ENCODE results near the gene GPC6. TPM values are rescaled to one million over a fixed set of nuclear protein-coding genes. Genes with fewer than 3 reads are reported as not detected.

The GPC6 gene
- total and polyA plus RNA-seq, 2 donors (not counting 3 experiments of a cell fraction or from before 2014, with no cell fraction given), result 0.01 TPM; not detected in 1

- no peak for TF ChIP-seq POLR2AphosphoS5 (IDR thresholded peaks at IDR 0.05; ENCODE audit: insufficient read depth, low read depth, low read length)
- TF ChIP-seq EZH2 (IDR thresholded peaks at IDR 0.05; ENCODE audit: borderline replicate concordance, low read depth, low read length, severe bottlenecking), result no peak
- no peak for TF ChIP-seq GATA2 (IDR thresholded peaks at IDR 0.05; ENCODE audit: insufficient read depth, insufficient read length, low read depth, low read length)
- TF ChIP-seq FOS (IDR thresholded peaks at IDR 0.05; ENCODE audit: borderline replicate concordance, insufficient read depth, low read length), result no peak
- no peak for TF ChIP-seq JUN (IDR thresholded peaks at IDR 0.05; ENCODE audit: borderline replicate concordance, insufficient read depth, insufficient read length, low read depth)
- TF ChIP-seq POLR2A (IDR thresholded peaks at IDR 0.05; ENCODE audit: low read depth, low read length), result no peak
- TF ChIP-seq MAX (IDR thresholded peaks at IDR 0.05; ENCODE audit: insufficient read depth, insufficient read length), result no peak
- TF ChIP-seq CTCF (IDR thresholded peaks at IDR 0.05; ENCODE audit: extremely low read depth in 1 of 2, insufficient read depth in 1 of 2, low read depth in 1 of 2, low read length in 2 of 2), result no peak
- Histone ChIP-seq H3K4me2 (ENCODE audit: insufficient read depth, low read length) (no peak overlapping the region), H3K9ac (replicated peaks; ENCODE audit: extremely low read depth, insufficient read depth, low read length) (no peak overlapping the region), H3K4me1 (ENCODE audit: control insufficient read depth, extremely low read depth, insufficient read depth, low read length) (no peaks in the 10 kb centered on the region), H3K27me3 (ENCODE audit: control insufficient read depth in 2 of 2, insufficient read depth in 2 of 2, low read length in 2 of 2) (no peaks in the 10 kb centered on the region), H3K9me1 (replicated peaks; ENCODE audit: control insufficient read depth, extremely low read depth, insufficient read depth, low read length) (no peaks in the 10 kb centered on the region), H3K9me3 (replicated peaks; ENCODE audit: control insufficient read depth, insufficient read depth, low read length) (no peaks in the 10 kb centered on the region), H3K36me3 (ENCODE audit: control insufficient read depth in 2 of 2, extremely low read depth in 1 of 2, insufficient read depth in 2 of 2, low read length in 2 of 2) (no peaks in the 10 kb centered on the region), H3K27ac (ENCODE audit: insufficient read depth, low read depth, low read length) (no peak overlapping the region), H4K20me1 (replicated peaks; ENCODE audit: control insufficient read depth, extremely low read depth, insufficient read depth, low read length) (no peaks in the 10 kb centered on the region), H2AFZ (ENCODE audit: low read depth, low read length) (no peak overlapping the region), H3K4me3 (replicated peaks in 1 of 3; ENCODE audit: insufficient read depth in 1 of 3, low read depth in 1 of 3, low read length in 3 of 3) (no peak overlapping the region), H3K79me2 (ENCODE audit: control insufficient read depth, insufficient read depth, low read length) (no peaks in the 10 kb centered on the region)
- intact Hi-C loops (cut with micrococcal nuclease), result no loop called here
- dilution Hi-C loops (cut with MboI; ENCODE audit: extremely low pct_ligation_motif_present, low sequenced_read_pairs), result no loop called here
- no peak for FAIRE-seq
- ChIA-PET POLR2A (no interaction called here), CTCF (no interaction called here)
- DNase-seq (ENCODE audit: low read depth, low spot score), result no peak
- BruUV-seq (replicated peaks), result no TSS peak
These were observed 350.5 kb downstream of the GPC6 start for GRCh38 chr13:93577105-93577504.

All from endothelial cell of umbilical vein (primary cell).